ENCODE data around the gene APEX2.

APEX2 gene

GRCh38 chrX:55056820-55057674, 56.9 kb downstream of the APEX2 start:
- no peak overlapping the region for H3K4me3 ChIP-seq (ENCODE audit: control insufficient read depth, low read depth, low read length)
- no peak for TF ChIP-seq CTCF (conservative IDR thresholded peaks at IDR 0.05; ENCODE audit: control insufficient read depth, insufficient read depth, low read depth, low read length)
- peak; percentile 5 for DNase-seq (ENCODE audit: low read depth)

- peak; percentile 87 for TF ChIP-seq CTCF (conservative IDR thresholded peaks at IDR 0.05; ENCODE audit: control insufficient read depth, insufficient read depth, low read depth, low read length)
- peak; percentile 36 for DNase-seq (ENCODE audit: low read depth)
- no peak overlapping the region for H3K4me3 ChIP-seq (ENCODE audit: control insufficient read depth, low read depth, low read length)
Observed at GRCh38 chrX:55057675-55058249, 57.6 kb downstream of the APEX2 start.

All from fibroblast of mammary gland (primary cell).